GM12878 (cell line): ENCODE results near the gene UBASH3A. TPM values are rescaled to one million over a fixed set of nuclear protein-coding genes. Genes with fewer than 3 reads are reported as not detected.

Experiments used
- ATAC-seq: fragments of 200-7000 bp; cut with Tn5 transposase; 3 replicates; pipeline ENCODE4 v1.9.1; 2020; ENCODE audit warnings: mild to moderate bottlenecking, moderate library complexity
- BruUV-seq: library from RNA; stranded (reverse); fragments of 400-500 nt; replicated peaks from 2 replicates; lab custom pipeline; 2021; lab: Mats Ljungman, UMichigan
- CTCF ChIA-PET: fragments of 300-600 bp; sonication (Branson Sonifier 250); formaldehyde crosslinking; extraction: SDS; loops from one replicate; lab custom pipeline; 2021; ENCODE audit warnings: inconsistent platforms; lab: Yijun Ruan, JAX
- POLR2A ChIA-PET: fragments of 350-600 bp; formaldehyde crosslinking; extraction: SDS; loops from one replicate; lab custom pipeline; 2021; ENCODE audit warnings: inconsistent platforms; lab: Charles Lee
- RAD21 ChIA-PET: fragments of 300-600 bp; sonication (Branson Sonifier 250); formaldehyde crosslinking; loops from one replicate; lab custom pipeline; 2023; ENCODE audit warnings: antibody characterized with exemption; ENCODE audit not compliant: unreplicated experiment; lab: Charles Lee
- SMC1A ChIA-PET: fragments of 300-600 bp; sonication (Branson Sonifier 250); formaldehyde crosslinking; loops from one replicate; lab custom pipeline; 2023; ENCODE audit not compliant: unreplicated experiment, uncharacterized antibody; lab: Charles Lee
- DNase-seq: peaks from one replicate; pipeline ENCODE4 v3.0.0-alpha.2; 2011; ENCODE audit warnings: low read depth, low spot score
- FAIRE-seq: peaks from 3 replicates; lab custom pipeline; 2011; peaks lifted over from hg19 to GRCh38; lab: Jason Lieb, UNC
- H2AFZ ChIP-seq: 2 replicates; pipeline ENCODE4 v1.6.0; 2011; ENCODE audit warnings: low read depth, low read length, control low read depth; ENCODE audit not compliant: control insufficient read depth
- H3K27ac ChIP-seq: 2 replicates; pipeline ENCODE4 v1.5.1; 2011; ENCODE audit warnings: control low read depth; ENCODE audit not compliant: control insufficient read depth, insufficient read depth
- H3K27me3 ChIP-seq, 2 experiments: replicated peaks in 1 of 2; 2 replicates each; pipeline versions ENCODE4 v1.6.0 to v1.6.1; 2011; ENCODE audit warnings: low read length in 1 of 2; ENCODE audit not compliant: control insufficient read depth in 2 of 2, insufficient read depth in 2 of 2
- H3K36me3 ChIP-seq, 2 experiments: 2 replicates each; pipeline ENCODE4 v1.5.1; 2011; ENCODE audit warnings: low read length in 1 of 2; ENCODE audit not compliant: control insufficient read depth in 2 of 2, insufficient read depth in 2 of 2
- H3K4me1 ChIP-seq: 2 replicates; pipeline ENCODE4 v1.6.1; 2011; ENCODE audit warnings: mild to moderate bottlenecking, low read length, moderate library complexity, mixed read lengths; ENCODE audit not compliant: control insufficient read depth, insufficient read depth
- H3K4me2 ChIP-seq: 2 replicates; pipeline ENCODE4 v1.6.0; 2011; ENCODE audit warnings: control low read depth; ENCODE audit not compliant: control insufficient read depth, insufficient read depth
- H3K4me3 ChIP-seq: fragments of 200-600 bp; sonication (generic); 2 replicates; pipeline ENCODE4 v1.5.1; 2016
- H3K79me2 ChIP-seq: 2 replicates; pipeline ENCODE4 v1.6.0; 2011; ENCODE audit warnings: low read length; ENCODE audit not compliant: control insufficient read depth, insufficient read depth
- H3K9ac ChIP-seq: 2 replicates; pipeline ENCODE4 v1.8.0; 2011; ENCODE audit warnings: low read length, control low read depth, mixed read lengths; ENCODE audit not compliant: control insufficient read depth, insufficient read depth
- H3K9me3 ChIP-seq: replicated peaks from 3 replicates; pipeline ENCODE4 v1.5.1; 2011; ENCODE audit warnings: mild to moderate bottlenecking, low read length; ENCODE audit not compliant: control insufficient read depth, insufficient read depth
- H4K20me1 ChIP-seq: 2 replicates; pipeline ENCODE4 v1.6.0; 2011; ENCODE audit not compliant: control insufficient read depth, insufficient read depth
- GATAD2B ChIP-seq: fragments of 450-650 bp; conservative IDR thresholded peaks from 2 replicates; pipeline ENCODE4 v1.6.1; 2017; ENCODE audit warnings: low read depth, mild to moderate bottlenecking, moderate library complexity
- HDAC2 ChIP-seq: fragments of 200-600 bp; sonication (generic); IDR thresholded peaks from 2 replicates; pipeline ENCODE4 v1.6.1; 2017
- HDGF ChIP-seq: fragments of 450-650 bp; IDR thresholded peaks from 2 replicates; pipeline ENCODE4 v1.6.1; 2016; ENCODE audit warnings: antibody characterized with exemption
- MYC ChIP-seq: IDR thresholded peaks from 2 replicates; pipeline ENCODE4 v1.6.1; 2011; ENCODE audit warnings: mild to moderate bottlenecking, low read length, moderate library complexity, inconsistent platforms; ENCODE audit not compliant: insufficient read depth, insufficient replicate concordance, insufficient read length, severe bottlenecking
- NFIC ChIP-seq: IDR thresholded peaks from 2 replicates; pipeline ENCODE4 v1.6.1; 2012; ENCODE audit warnings: low read depth, mild to moderate bottlenecking, inconsistent platforms, low read length, moderate library complexity
- NR2F1 ChIP-seq: fragments of 450-650 bp; conservative IDR thresholded peaks from 2 replicates; pipeline ENCODE4 v1.6.1; 2017; ENCODE audit warnings: mild to moderate bottlenecking
- PAX8 ChIP-seq: fragments of 450-650 bp; IDR thresholded peaks from 2 replicates; pipeline ENCODE4 v1.6.1; 2017; ENCODE audit warnings: mild to moderate bottlenecking, moderate library complexity
- RB1 ChIP-seq: fragments of 450-650 bp; formaldehyde crosslinking; IDR thresholded peaks from 2 replicates; pipeline ENCODE4 v1.6.1; 2017; ENCODE audit warnings: mild to moderate bottlenecking, borderline replicate concordance
- SMAD5 ChIP-seq: IDR thresholded peaks from 2 replicates; pipeline ENCODE4 v1.6.1; 2016; ENCODE audit warnings: antibody characterized with exemption, low read depth
- TBL1XR1 ChIP-seq: IDR thresholded peaks from 2 replicates; pipeline ENCODE4 v1.6.1; 2012; ENCODE audit warnings: low read depth, low read length, improper control_type of control experiment
- TCF12 ChIP-seq: IDR thresholded peaks from 2 replicates; pipeline ENCODE4 v1.6.1; 2011; ENCODE audit warnings: low read depth, mild to moderate bottlenecking, low read length
- WGBS: methylation state at CpG from one replicate; pipeline ENCODE4 v1.1.6; 2016; ENCODE audit warnings: low lambda C conversion rate; ENCODE audit not compliant: insufficient replicate concordance, insufficient coverage; ENCODE audit errors: missing lambda C conversion rate; 5-methylcytosine and 5-hydroxymethylcytosine counted together
- in situ Hi-C: fragments of 300-500 bp; cut with MboI; formaldehyde crosslinking; loops from 9 replicates; pipeline ENCODE4 v1.14.3; 2018; ENCODE audit warnings: mixed read lengths
- intact Hi-C: fragments of 100-400 bp; cut with micrococcal nuclease; formaldehyde crosslinking; loops from one replicate; pipeline ENCODE4 v1.14.2; 2022; ENCODE audit not compliant: unreplicated experiment
- polyA plus RNA-seq, 11 experiments: library from polyadenylated mRNA; depleted of rRNA in 4 of 11; unstranded in 6 of 11; stranded (reverse) in 5 of 11; fragments of >200 nt; fragmentation: Nextera tagmentation in 4 of 11; fragmentation: Illumina TruSeq in 1 of 11; extraction: Ambion mirVana in 4 of 11; extraction: Trizol in 1 of 11; gene quantifications; 1 replicate in 1 of 11; 2 replicates in 10 of 11; pipeline versions ENCODE4 v1.2.1 to v1.2.3, GENCODE V29; 2011 to 2016; ENCODE audit warnings: inconsistent platforms in 2 of 11, missing spikeins in 2 of 11, low read depth in 1 of 11
- total RNA-seq, 4 experiments: library from RNA; depleted of rRNA in 3 of 4; stranded (reverse); fragments of >200 nt in 3 of 4; fragmentation: Illumina TruSeq in 1 of 4; extraction: Trizol in 1 of 4; gene quantifications; 2 replicates each; pipeline versions ENCODE4 v1.2.1 to v1.2.3, GENCODE V29; 2013 to 2021
- TF ChIP-seq, protein P1 (sequence below): fragments of 450-650 bp; formaldehyde crosslinking; IDR thresholded peaks from 2 replicates; pipeline ENCODE4 v1.5.0; 2022; ENCODE audit warnings: mild to moderate bottlenecking, missing genetic modification characterization
- TF ChIP-seq, protein P2 (sequence below): fragments of 450-650 bp; IDR thresholded peaks from 2 replicates; pipeline ENCODE4 v1.6.1; 2014; ENCODE audit warnings: mild to moderate bottlenecking

The UBASH3A gene
- total and polyA plus RNA-seq, 10 of the 15 experiments (the other 5 are each of a cell fraction or from before 2014, with no cell fraction given) = 0.04 to 0.39 (median 0.23) TPM; not detected in 1

DNA sequence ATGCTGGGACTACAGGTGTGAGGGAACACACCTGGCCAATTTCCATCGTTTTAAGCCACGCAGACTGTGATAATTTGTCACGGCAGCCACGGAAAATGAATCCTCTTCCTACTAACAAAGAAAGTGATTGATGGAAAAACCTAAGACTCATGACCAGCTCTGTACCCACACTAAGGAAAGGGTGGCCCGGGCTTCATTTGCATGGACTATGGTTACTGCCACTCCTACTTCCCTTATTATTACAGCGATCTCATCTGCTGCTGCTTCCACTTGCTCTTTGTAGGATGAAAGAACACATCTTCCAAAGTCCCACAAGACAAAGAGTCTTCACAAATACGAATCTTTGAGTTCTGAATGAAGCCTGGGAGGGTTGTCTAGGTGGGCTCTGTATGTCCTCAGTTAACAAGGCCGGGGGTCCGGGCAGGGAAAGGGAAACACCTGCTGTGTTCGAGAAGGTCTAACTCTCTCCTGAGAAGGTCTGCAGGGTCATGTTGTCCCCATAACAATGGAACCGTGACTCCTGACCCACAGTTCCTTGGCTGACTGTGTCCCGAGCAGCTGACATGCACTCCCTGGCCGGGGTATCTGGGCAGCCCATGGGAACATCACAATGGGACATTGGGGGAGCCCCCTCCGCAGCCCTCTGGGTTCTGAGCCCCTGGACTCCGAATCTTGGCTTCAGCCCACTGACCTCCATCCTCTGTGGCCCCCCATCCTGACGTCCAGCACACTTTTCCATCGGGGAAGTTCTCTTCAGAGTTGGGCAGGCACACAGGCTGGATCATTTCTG, 24.1 kb upstream of the UBASH3A start:
- no peak overlapping the region for H3K9ac ChIP-seq
- H2AFZ ChIP-seq = no peak overlapping the region
- DNase-seq (no peak), ATAC-seq (peak; percentile 40; the same call in 1 of the 3 replicates), FAIRE-seq (peak; percentile 57)
- no peak overlapping the region for H3K27ac ChIP-seq
- TF ChIP-seq GATAD2B (no peak), PAX8 (no peak), RB1 (no peak), TBL1XR1 (no peak), HDAC2 (no peak), TCF12 (no peak), HDGF (no peak), MYC (no peak), SMAD5 (no peak), NFIC (no peak), NR2F1 (no peak)
- TF ChIP-seq, protein P1, sequence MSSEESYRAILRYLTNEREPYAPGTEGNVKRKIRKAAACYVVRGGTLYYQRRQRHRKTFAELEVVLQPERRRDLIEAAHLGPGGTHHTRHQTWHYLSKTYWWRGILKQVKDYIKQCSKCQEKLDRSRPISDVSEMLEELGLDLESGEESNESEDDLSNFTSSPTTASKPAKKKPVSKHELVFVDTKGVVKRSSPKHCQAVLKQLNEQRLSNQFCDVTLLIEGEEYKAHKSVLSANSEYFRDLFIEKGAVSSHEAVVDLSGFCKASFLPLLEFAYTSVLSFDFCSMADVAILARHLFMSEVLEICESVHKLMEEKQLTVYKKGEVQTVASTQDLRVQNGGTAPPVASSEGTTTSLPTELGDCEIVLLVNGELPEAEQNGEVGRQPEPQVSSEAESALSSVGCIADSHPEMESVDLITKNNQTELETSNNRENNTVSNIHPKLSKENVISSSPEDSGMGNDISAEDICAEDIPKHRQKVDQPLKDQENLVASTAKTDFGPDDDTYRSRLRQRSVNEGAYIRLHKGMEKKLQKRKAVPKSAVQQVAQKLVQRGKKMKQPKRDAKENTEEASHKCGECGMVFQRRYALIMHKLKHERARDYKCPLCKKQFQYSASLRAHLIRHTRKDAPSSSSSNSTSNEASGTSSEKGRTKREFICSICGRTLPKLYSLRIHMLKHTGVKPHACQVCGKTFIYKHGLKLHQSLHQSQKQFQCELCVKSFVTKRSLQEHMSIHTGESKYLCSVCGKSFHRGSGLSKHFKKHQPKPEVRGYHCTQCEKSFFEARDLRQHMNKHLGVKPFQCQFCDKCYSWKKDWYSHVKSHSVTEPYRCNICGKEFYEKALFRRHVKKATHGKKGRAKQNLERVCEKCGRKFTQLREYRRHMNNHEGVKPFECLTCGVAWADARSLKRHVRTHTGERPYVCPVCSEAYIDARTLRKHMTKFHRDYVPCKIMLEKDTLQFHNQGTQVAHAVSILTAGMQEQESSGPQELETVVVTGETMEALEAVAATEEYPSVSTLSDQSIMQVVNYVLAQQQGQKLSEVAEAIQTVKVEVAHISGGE = no peak
- TF ChIP-seq, protein P2, sequence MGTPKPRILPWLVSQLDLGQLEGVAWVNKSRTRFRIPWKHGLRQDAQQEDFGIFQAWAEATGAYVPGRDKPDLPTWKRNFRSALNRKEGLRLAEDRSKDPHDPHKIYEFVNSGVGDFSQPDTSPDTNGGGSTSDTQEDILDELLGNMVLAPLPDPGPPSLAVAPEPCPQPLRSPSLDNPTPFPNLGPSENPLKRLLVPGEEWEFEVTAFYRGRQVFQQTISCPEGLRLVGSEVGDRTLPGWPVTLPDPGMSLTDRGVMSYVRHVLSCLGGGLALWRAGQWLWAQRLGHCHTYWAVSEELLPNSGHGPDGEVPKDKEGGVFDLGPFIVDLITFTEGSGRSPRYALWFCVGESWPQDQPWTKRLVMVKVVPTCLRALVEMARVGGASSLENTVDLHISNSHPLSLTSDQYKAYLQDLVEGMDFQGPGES = no peak
- ChIA-PET RAD21 (no interaction called here), CTCF (interaction anchor here (1.3 to 3.8 kb wide), 2 partner anchors 42 kb away, joined by 3 to 15 read pairs; no protein-coding TSS in a partner anchor), POLR2A (no interaction called here), SMC1A (interaction anchor here (1.1 to 4.7 kb wide), 2 partner anchors 13 to 160 kb away, joined by 3 to 19 read pairs; no protein-coding TSS in a partner anchor)
- no peaks in the 10 kb centered on the region for H3K36me3 ChIP-seq
- WGBS = 27% methylated on average over 17 of the region's 17 CpGs
- H3K4me3 ChIP-seq = no peak overlapping the region
- no peaks in the 10 kb centered on the region for H3K79me2 ChIP-seq
- BruUV-seq = no TSS peak
- in situ Hi-C loops (loop anchor here (5.0 kb wide), 1 partner anchor 68 kb away; no protein-coding TSS in a partner anchor), intact Hi-C loops (loop anchor here (2.0 to 5.0 kb wide), 2 partner anchors 21 to 63 kb away; no protein-coding TSS in a partner anchor)
- H4K20me1 ChIP-seq = no peaks in the 10 kb centered on the region
- H3K9me3 ChIP-seq = peaks cover 6% of the 10 kb centered on the region; the same call in 2 of the 3 replicates
- H3K4me2 ChIP-seq = no peak overlapping the region
- H3K4me1 ChIP-seq = no peaks in the 10 kb centered on the region
- H3K27me3 ChIP-seq = no peaks in the 10 kb centered on the region
